ENCODE measurements around the gene CEL.

The CEL gene

DNA sequence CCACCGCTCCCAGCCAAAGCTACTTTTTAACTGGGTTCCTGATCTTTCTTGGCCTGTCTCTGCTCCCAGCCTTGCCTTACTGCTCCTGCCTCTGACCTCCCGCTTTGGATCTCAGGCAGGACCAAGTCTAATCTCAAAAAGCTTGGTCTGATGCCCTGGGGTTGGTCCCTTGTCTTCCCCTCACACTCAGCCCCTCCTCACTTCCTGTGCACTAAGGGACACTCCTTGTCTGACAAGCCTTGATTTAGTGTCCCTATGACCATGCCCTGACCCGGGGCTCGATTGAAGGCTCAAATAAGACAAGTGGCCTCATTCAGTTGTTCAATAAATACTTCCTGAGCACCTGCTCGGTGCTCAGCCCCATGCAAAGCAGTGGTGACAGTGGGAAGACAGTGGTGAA lies 34.6 kb upstream of the CEL start:
- no peak overlapping the region for H3K4me3 ChIP-seq (replicated peaks; ENCODE audit: insufficient read depth, low read length)
- no peaks in the 10 kb centered on the region for H3K27me3 ChIP-seq (ENCODE audit: insufficient read depth, poor library complexity, severe bottlenecking)
- no peak overlapping the region for H3K27ac ChIP-seq (replicated peaks)
- TF ChIP-seq POLR2AphosphoS5 (IDR thresholded peaks at IDR 0.05; ENCODE audit: low read depth) (no peak), GABPA (IDR thresholded peaks at IDR 0.05; ENCODE audit: low read depth) (no peak), SPI1 (IDR thresholded peaks at IDR 0.05; ENCODE audit: borderline replicate concordance, low read depth) (no peak)
- TF ChIP-seq, protein P1, sequence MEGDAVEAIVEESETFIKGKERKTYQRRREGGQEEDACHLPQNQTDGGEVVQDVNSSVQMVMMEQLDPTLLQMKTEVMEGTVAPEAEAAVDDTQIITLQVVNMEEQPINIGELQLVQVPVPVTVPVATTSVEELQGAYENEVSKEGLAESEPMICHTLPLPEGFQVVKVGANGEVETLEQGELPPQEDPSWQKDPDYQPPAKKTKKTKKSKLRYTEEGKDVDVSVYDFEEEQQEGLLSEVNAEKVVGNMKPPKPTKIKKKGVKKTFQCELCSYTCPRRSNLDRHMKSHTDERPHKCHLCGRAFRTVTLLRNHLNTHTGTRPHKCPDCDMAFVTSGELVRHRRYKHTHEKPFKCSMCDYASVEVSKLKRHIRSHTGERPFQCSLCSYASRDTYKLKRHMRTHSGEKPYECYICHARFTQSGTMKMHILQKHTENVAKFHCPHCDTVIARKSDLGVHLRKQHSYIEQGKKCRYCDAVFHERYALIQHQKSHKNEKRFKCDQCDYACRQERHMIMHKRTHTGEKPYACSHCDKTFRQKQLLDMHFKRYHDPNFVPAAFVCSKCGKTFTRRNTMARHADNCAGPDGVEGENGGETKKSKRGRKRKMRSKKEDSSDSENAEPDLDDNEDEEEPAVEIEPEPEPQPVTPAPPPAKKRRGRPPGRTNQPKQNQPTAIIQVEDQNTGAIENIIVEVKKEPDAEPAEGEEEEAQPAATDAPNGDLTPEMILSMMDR (IDR thresholded peaks at IDR 0.05; ENCODE audit: insufficient read depth, low read length): no peak
- TF ChIP-seq, protein P2, sequence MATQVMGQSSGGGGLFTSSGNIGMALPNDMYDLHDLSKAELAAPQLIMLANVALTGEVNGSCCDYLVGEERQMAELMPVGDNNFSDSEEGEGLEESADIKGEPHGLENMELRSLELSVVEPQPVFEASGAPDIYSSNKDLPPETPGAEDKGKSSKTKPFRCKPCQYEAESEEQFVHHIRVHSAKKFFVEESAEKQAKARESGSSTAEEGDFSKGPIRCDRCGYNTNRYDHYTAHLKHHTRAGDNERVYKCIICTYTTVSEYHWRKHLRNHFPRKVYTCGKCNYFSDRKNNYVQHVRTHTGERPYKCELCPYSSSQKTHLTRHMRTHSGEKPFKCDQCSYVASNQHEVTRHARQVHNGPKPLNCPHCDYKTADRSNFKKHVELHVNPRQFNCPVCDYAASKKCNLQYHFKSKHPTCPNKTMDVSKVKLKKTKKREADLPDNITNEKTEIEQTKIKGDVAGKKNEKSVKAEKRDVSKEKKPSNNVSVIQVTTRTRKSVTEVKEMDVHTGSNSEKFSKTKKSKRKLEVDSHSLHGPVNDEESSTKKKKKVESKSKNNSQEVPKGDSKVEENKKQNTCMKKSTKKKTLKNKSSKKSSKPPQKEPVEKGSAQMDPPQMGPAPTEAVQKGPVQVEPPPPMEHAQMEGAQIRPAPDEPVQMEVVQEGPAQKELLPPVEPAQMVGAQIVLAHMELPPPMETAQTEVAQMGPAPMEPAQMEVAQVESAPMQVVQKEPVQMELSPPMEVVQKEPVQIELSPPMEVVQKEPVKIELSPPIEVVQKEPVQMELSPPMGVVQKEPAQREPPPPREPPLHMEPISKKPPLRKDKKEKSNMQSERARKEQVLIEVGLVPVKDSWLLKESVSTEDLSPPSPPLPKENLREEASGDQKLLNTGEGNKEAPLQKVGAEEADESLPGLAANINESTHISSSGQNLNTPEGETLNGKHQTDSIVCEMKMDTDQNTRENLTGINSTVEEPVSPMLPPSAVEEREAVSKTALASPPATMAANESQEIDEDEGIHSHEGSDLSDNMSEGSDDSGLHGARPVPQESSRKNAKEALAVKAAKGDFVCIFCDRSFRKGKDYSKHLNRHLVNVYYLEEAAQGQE (IDR thresholded peaks at IDR 0.05; ENCODE audit: insufficient replicate concordance, low read depth): no peak
- DNase-seq (ENCODE audit: low read depth in 1 of 2, low spot score in 1 of 2): no peak

DNA sequence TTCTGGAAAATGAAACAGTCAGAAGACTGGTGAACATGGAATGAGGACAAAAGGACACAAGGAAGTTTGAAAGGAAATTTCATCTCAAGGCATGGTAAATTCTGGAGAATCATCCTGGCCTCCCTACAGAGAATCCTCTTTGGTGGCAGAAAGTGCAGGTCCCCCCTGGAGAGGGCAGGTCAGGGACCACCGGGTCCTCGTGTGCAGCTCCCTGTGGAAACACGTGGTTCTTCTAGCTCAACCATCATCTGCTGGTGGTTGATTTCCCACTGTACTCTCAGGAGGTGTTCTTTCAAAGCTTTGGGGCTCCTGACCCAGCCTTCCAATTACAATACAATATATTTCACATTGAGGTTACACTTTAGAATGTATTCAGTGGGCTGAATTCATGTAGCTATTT lies 33.6 kb upstream of the CEL start:
- DNase-seq (ENCODE audit: low read depth in 1 of 2, low spot score in 1 of 2): no peak
- no peak overlapping the region for H3K4me3 ChIP-seq (replicated peaks; ENCODE audit: insufficient read depth, low read length)
- H3K27me3 ChIP-seq (ENCODE audit: insufficient read depth, poor library complexity, severe bottlenecking): no peaks in the 10 kb centered on the region
- TF ChIP-seq, protein P2 (IDR thresholded peaks at IDR 0.05; ENCODE audit: insufficient replicate concordance, low read depth): no peak
- TF ChIP-seq SPI1 (IDR thresholded peaks at IDR 0.05; ENCODE audit: borderline replicate concordance, low read depth): no peak
- TF ChIP-seq POLR2AphosphoS5 (IDR thresholded peaks at IDR 0.05; ENCODE audit: low read depth): no peak
- no peak overlapping the region for H3K27ac ChIP-seq (replicated peaks)

DNA sequence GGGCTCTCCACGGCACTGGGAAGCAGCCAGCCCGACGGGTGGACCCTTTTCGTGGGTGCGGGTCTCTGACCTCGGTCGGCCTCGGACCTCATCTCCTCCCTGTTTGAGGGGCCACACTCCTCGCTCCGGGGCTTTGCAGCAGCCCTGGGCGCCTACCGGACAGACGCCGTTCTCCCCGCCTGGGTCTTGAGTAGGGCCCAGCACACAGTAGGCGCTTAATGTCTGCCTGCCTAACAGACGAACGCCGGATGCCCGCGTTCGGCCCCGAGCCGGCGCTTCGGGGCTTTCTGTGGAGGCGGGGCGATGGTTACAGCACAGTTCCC lies 31.8 kb upstream of the CEL start:
- no peaks in the 10 kb centered on the region for H3K27me3 ChIP-seq (ENCODE audit: insufficient read depth, poor library complexity, severe bottlenecking)
- peak overlapping the region; percentile 97 for H3K27ac ChIP-seq (replicated peaks)
- peak overlapping the region; percentile 82 for H3K4me3 ChIP-seq (replicated peaks; ENCODE audit: insufficient read depth, low read length)
- TF ChIP-seq GABPA (IDR thresholded peaks at IDR 0.05; ENCODE audit: low read depth) (no peak), SPI1 (IDR thresholded peaks at IDR 0.05; ENCODE audit: borderline replicate concordance, low read depth) (no peak), POLR2AphosphoS5 (IDR thresholded peaks at IDR 0.05; ENCODE audit: low read depth) (no peak)
- TF ChIP-seq, protein P2 (IDR thresholded peaks at IDR 0.05; ENCODE audit: insufficient replicate concordance, low read depth): no peak
- TF ChIP-seq, protein P1 (IDR thresholded peaks at IDR 0.05; ENCODE audit: insufficient read depth, low read length): no peak
- no peak for DNase-seq (ENCODE audit: low read depth in 1 of 2, low spot score in 1 of 2)

Data from HL-60 (cell line).